Activated B cell treated with CpG ODN at 0.5 μM for 24 hours (primary cell): ENCODE measurements around the gene CABP4. TPM values are rescaled to one million over a fixed set of nuclear protein-coding genes. Genes with fewer than 3 reads are reported as not detected.

Experiments used
- ATAC-seq: fragments of 200-7000 bp; cut with Tn5 transposase; one replicate; pipeline ENCODE4 v1.10.0; 2021; ENCODE audit warnings: low read depth, mild to moderate bottlenecking, moderate library complexity
- CTCF ChIA-PET: fragments of 350-600 bp; sonication (Branson Sonifier 250); formaldehyde crosslinking; loops from one replicate; lab custom pipeline; 2021; ENCODE audit warnings: antibody characterized with exemption; lab: Charles Lee
- POLR2A ChIA-PET: fragments of 350-600 bp; sonication (Branson Sonifier 250); formaldehyde crosslinking; loops from one replicate; lab custom pipeline; 2021; ENCODE audit warnings: antibody characterized with exemption; lab: Charles Lee
- DNase-seq: peaks from one replicate; pipeline ENCODE4 v3.0.0; 2022
- H3K27ac Mint-ChIP-seq: one replicate; pipeline ENCODE4 v1.8.0; 2020; ENCODE audit warnings: mixed read lengths
- H3K27me3 Mint-ChIP-seq: one replicate; pipeline ENCODE4 v1.8.0; 2021; ENCODE audit warnings: mixed read lengths
- H3K36me3 Mint-ChIP-seq: one replicate; pipeline ENCODE4 v1.8.0; 2021; ENCODE audit warnings: low read depth, mixed read lengths
- H3K4me1 Mint-ChIP-seq: one replicate; pipeline ENCODE4 v1.8.0; 2021; ENCODE audit warnings: mixed read lengths
- H3K4me3 Mint-ChIP-seq: one replicate; pipeline ENCODE4 v1.8.0; 2020; ENCODE audit warnings: mild to moderate bottlenecking, mixed read lengths
- H3K9me3 Mint-ChIP-seq: one replicate; pipeline ENCODE4 v1.8.0; 2020; ENCODE audit warnings: mixed read lengths
- intact Hi-C: fragments of 100-400 bp; cut with micrococcal nuclease; formaldehyde crosslinking; loops from one replicate; pipeline ENCODE4 v1.15.1; 2024
- total RNA-seq: library from RNA; stranded (reverse); gene quantifications from 2 replicates; pipeline ENCODE4 v1.2.3, GENCODE V29; 2022
- TF ChIP-seq, protein P1 (sequence below): fragments of 200-600 bp; IDR thresholded peaks from one replicate; pipeline ENCODE4 v1.8.0; 2022; ENCODE audit warnings: antibody characterized with exemption, mild to moderate bottlenecking

CABP4 gene
- total RNA-seq, 1 donor from 2014 or later, result 3.0 TPM

DNA sequence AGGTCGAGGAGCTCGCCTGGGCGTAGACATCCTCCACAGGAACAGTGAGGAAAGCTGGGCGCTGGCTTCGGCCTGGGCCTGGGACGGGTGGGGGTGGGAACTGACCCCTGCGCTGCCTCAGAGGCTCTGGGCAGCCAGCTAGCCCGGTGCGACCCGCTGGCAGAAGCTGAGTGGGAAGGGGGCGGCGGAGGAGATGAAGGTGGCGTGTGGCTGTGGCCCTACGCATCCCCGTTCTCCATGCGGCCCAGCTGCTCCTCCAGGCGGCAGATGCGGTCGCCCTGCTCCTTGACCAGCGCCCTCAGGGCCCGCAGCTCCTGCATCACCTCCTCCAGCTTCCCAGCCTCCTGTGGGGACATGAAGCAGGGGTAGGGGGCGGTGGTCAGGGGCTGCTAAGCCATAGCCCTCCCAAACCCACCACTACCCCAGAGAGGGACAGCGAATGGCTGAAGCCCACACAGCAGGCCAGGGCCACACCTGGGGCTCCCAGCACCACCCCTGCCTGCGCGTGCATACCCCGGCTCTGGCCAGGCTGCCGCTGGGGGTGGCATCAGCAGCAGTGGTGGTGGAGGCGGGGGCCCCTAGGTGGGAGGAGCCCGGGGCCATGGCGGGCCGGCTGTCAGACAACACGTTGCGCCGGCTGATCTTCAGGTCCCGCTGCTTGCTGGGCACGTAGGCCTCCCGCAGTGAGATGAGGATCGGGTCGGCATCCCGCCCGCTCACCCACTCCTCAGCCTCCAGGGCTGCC lies 16.8 kb upstream of the CABP4 start:
- peak overlapping the region; percentile 96 for H3K27ac Mint-ChIP-seq
- H3K27me3 Mint-ChIP-seq, result no peaks in the 10 kb centered on the region
- peak; percentile 14 for ATAC-seq
- intact Hi-C loops, result no loop called here
- H3K36me3 Mint-ChIP-seq, result peaks cover 37% of the 10 kb centered on the region
- ChIA-PET CTCF (interaction anchor here (0.7 to 4.9 kb wide), 9 partner anchors 19 to 93 kb away, joined by 3 to 25 read pairs (median 5); partner anchors contain the start of genes PITPNM1, PPP1CA and TMEM134), POLR2A (interaction anchor here (0.8 to 26.0 kb wide), 17 partner anchors 11 to 199 kb away, joined by 3 to 1417 read pairs (median 16); partner anchors contain the start of genes AIP, CABP4, CARNS1 and CDK2AP2)
- TF ChIP-seq, protein P1, sequence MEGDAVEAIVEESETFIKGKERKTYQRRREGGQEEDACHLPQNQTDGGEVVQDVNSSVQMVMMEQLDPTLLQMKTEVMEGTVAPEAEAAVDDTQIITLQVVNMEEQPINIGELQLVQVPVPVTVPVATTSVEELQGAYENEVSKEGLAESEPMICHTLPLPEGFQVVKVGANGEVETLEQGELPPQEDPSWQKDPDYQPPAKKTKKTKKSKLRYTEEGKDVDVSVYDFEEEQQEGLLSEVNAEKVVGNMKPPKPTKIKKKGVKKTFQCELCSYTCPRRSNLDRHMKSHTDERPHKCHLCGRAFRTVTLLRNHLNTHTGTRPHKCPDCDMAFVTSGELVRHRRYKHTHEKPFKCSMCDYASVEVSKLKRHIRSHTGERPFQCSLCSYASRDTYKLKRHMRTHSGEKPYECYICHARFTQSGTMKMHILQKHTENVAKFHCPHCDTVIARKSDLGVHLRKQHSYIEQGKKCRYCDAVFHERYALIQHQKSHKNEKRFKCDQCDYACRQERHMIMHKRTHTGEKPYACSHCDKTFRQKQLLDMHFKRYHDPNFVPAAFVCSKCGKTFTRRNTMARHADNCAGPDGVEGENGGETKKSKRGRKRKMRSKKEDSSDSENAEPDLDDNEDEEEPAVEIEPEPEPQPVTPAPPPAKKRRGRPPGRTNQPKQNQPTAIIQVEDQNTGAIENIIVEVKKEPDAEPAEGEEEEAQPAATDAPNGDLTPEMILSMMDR, result no peak
- H3K4me3 Mint-ChIP-seq, result peak overlapping the region; percentile 96
- no peaks in the 10 kb centered on the region for H3K9me3 Mint-ChIP-seq
- DNase-seq, result peak; percentile 53
- peaks cover 81% of the 10 kb centered on the region for H3K4me1 Mint-ChIP-seq

DNA sequence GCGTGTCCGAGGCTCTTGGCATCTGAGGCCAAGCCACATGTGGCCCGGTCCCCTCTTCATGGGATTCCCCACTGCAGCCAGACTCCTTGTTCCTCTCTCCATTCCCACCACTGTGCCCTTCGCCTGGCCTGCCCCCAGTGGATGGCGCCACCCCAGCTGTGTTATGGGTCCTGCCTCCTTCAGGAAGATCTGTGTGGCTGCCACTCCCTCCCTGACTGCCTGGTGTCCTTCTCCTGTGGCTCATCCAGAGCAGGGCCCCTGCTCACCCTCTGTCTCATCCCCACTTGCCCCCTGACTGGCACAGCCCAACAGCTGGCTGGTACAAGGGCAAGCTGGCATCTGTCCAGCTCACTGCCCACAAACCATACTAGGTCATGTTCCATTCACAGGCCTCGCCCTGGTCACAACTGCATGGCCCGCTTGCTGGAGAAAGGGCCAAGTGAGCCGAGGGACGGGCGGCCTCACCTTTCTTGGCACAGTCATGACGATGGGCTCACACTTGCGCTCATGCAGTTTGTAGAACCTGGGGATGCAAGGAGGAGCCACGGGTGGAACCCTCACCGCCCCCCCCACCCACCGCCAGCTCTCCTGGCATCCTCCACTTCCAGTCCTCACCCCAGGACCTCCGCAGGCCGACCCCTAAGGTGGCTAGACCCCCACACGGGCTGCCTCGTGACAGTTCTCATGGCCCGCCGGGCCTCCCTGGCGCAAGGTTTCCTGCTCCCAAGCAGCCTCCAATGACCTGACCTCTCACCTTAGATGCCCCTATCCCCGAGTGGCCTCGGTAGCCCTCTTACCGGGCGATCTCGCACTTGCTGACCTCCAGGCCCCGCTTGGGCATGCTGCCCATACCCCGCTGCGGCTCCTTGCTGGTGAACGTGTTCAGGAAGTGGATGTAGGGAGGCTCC lies 15.6 kb upstream of the CABP4 start:
- intact Hi-C loops, result no loop called here
- Mint-ChIP-seq H3K36me3 (peaks cover 29% of the 10 kb centered on the region), H3K27me3 (no peaks in the 10 kb centered on the region)

DNA sequence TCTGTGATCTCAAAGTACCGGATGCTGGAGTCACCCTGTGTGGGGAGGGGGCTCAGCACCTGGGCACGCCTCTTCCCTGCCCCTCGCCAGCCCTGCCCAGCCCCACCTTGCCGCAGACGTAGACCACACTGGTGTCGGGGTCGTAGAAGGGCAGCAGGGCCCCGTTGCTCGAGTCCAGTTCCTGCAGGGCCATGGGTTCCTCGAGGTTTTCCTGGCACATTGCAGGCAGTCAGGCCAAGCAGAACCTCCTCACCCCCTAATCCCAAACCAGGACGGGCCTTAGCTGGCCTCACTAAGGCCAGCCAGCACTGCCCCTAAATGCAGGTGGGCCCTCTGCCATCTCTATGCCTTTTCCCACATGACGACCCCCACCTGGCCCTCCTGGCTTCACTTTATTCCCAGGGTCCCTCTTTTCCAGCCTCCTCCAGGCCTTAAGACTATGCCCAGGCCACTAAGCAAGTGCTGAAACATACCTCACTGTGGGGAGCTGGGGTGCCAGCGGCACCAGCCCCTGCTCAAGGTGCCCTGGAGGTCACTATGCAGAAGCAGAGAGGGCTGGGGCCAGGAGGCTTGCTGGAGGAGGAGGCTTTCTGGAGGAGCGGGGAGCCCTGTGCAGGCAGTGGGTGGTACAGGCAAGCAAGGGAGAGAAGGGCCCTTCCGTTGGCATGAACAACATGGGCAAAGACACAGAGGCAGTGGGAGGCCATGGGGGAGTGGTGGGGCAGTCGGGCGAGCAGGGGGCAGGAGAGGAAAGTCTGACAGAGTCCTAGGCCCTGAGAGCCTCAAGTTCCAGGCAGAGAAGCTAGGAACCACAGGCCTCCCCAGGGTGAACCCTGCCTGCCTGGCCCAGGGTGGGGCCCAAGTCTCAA lies 14.7 kb upstream of the CABP4 start:
- POLR2A ChIA-PET, result interaction anchor here (0.6 to 26.0 kb wide), 15 partner anchors 8 to 90 kb away, joined by 3 to 1417 read pairs (median 7); partner anchors contain the start of genes AIP, CABP4, CARNS1 and CLCF1

More for the DNA sequence above, 15.6 kb upstream of the CABP4 start:
- CTCF ChIA-PET, result interaction anchor here (1.9 to 4.9 kb wide), 2 partner anchors 30 to 38 kb away, joined by 5 to 25 read pairs; partner anchors contain the start of gene PPP1CA
- POLR2A ChIA-PET, result interaction anchor here (0.9 to 26.0 kb wide), 7 partner anchors 20 to 86 kb away, joined by 3 to 1417 read pairs (median 189); partner anchors contain the start of genes AIP, CABP4, CARNS1 and CLCF1
- TF ChIP-seq, protein P1, result no peak
- H3K9me3 Mint-ChIP-seq, result no peaks in the 10 kb centered on the region
- DNase-seq (peak; percentile 26), ATAC-seq (no peak)
- peak overlapping the region; percentile 96 for H3K4me3 Mint-ChIP-seq
- H3K4me1 Mint-ChIP-seq, result peaks cover 77% of the 10 kb centered on the region
- peak overlapping the region; percentile 88 for H3K27ac Mint-ChIP-seq

DNA sequence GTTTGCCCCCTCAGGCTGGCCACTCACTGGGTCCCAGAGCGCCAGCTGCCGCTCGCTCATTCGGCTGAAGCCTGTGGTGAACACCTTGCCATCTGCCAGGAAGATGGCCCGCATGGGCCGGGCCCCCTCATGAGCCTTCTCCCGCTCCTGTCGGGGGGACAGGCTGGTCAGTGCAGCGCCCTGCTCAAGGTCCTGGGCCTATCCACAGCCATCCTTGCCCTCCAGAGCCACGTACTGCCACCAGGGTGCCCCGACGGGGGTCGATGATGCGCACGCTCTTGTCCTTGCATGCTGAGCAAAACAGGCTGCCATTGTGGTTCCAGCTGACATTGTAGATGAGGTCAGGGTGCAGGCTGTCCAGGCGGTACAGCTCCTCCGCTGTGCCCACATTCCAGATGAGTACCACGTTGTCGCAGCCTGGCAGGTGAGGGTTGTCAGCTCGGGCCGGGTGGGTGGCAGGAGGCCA lies 14.0 kb upstream of the CABP4 start:
- intact Hi-C loops, result no loop called here
- Mint-ChIP-seq H3K36me3 (peaks cover 19% of the 10 kb centered on the region), H3K4me3 (peak overlapping the region; percentile 13), H3K27ac (peak overlapping the region; percentile 88), H3K4me1 (peaks cover 83% of the 10 kb centered on the region), H3K27me3 (no peaks in the 10 kb centered on the region), H3K9me3 (no peaks in the 10 kb centered on the region)
- ChIA-PET CTCF (interaction anchor here (1.1 kb wide), 1 partner anchor 39 kb away, joined by 3 read pairs; the partner anchor contains the start of gene PPP1CA), POLR2A (interaction anchor here (0.6 to 26.0 kb wide), 16 partner anchors 9 to 90 kb away, joined by 3 to 1417 read pairs (median 6); partner anchors contain the start of genes AIP, CABP4, CLCF1 and CORO1B)
- TF ChIP-seq, protein P1, result no peak
- ATAC-seq (no peak), DNase-seq (peak; percentile 39)

More for the DNA sequence above, 14.7 kb upstream of the CABP4 start:
- DNase-seq, result peak; percentile 39
- Mint-ChIP-seq H3K27me3 (no peaks in the 10 kb centered on the region), H3K4me3 (peak overlapping the region; percentile 58), H3K27ac (peak overlapping the region; percentile 88), H3K4me1 (peaks cover 81% of the 10 kb centered on the region), H3K36me3 (peaks cover 23% of the 10 kb centered on the region), H3K9me3 (no peaks in the 10 kb centered on the region)
- intact Hi-C loops, result no loop called here
- TF ChIP-seq, protein P1, result no peak
- CTCF ChIA-PET, result interaction anchor here (1.1 kb wide), 1 partner anchor 39 kb away, joined by 3 read pairs; the partner anchor contains the start of gene PPP1CA
- peak; percentile 4 for ATAC-seq
